Thoracic aorta (tissue), 2 donors: ENCODE results near the gene BUD13. TPM values are rescaled to one million over a fixed set of nuclear protein-coding genes. Genes with fewer than 3 reads are reported as not detected.

Experiments used
- ATAC-seq: fragments of 150-250 bp; one replicate; pipeline ENCODE4 v1.8.0; 2017; ENCODE audit warnings: low read depth; ENCODE audit not compliant: insufficient number of reproducible peaks, low FRiP score
- DNase-seq: peaks from one replicate; pipeline ENCODE4 v3.0.0-alpha.2; 2020; ENCODE audit warnings: low spot score
- H3K27ac ChIP-seq, 2 donors: fragments of 200-600 bp; sonication (generic); 1 replicate in 1 of 2; 2 replicates in 1 of 2; pipeline ENCODE4 v1.5.1; 2016; ENCODE audit warnings: mild to moderate bottlenecking in 2 of 2, moderate library complexity in 2 of 2
- H3K27me3 ChIP-seq: fragments of 200-600 bp; sonication (generic); replicated peaks from 2 replicates; pipeline ENCODE4 v1.6.0; 2016; ENCODE audit warnings: mild to moderate bottlenecking; ENCODE audit not compliant: insufficient read depth
- H3K36me3 ChIP-seq: fragments of 200-600 bp; sonication (generic); one replicate; pipeline ENCODE4 v1.5.1; 2016
- H3K4me1 ChIP-seq, 2 donors: fragments of 200-600 bp; sonication (generic); 1 replicate in 1 of 2; 2 replicates in 1 of 2; pipeline versions ENCODE4 v1.5.1 to v1.6.0; 2016; ENCODE audit warnings: low read depth in 2 of 2, mild to moderate bottlenecking in 1 of 2; ENCODE audit not compliant: control insufficient read depth in 1 of 2
- H3K4me3 ChIP-seq: fragments of 200-600 bp; sonication (generic); 2 replicates; pipeline ENCODE4 v1.5.1; 2016; ENCODE audit warnings: mild to moderate bottlenecking
- H3K9me3 ChIP-seq: fragments of 200-600 bp; sonication (generic); 2 replicates; pipeline ENCODE4 v1.5.1; 2016
- CTCF ChIP-seq: fragments of 200-600 bp; sonication (generic); IDR thresholded peaks from one replicate; pipeline ENCODE4 v1.5.1; 2019; ENCODE audit warnings: antibody characterized with exemption
- total RNA-seq, 2 donors: library from RNA; depleted of rRNA; stranded (reverse); fragments of >200 nt; gene quantifications; one replicate each; pipeline versions ENCODE4 v1.1.0 to v1.2.3, GENCODE V29; 2016

BUD13 gene
- total RNA-seq, 2 donors from 2014 or later, result 5.8 to 12.5 TPM

- Histone ChIP-seq H3K27me3 (no peaks in the 10 kb centered on the region), H3K4me3 (no peak overlapping the region), H3K36me3 (no peaks in the 10 kb centered on the region), H3K27ac (no peak overlapping the region), H3K4me1 (no peaks in the 10 kb centered on the region), H3K9me3 (no peaks in the 10 kb centered on the region)
- DNase-seq (no peak), ATAC-seq (no peak)
- no peak for TF ChIP-seq CTCF
These were observed 25.6 kb upstream of the BUD13 start for GRCh38 chr11:116798368-116798767.

GRCh38 chr11:116797816-116798215, 25.0 kb upstream of the BUD13 start:
- H3K9me3 ChIP-seq, result no peaks in the 10 kb centered on the region
- H3K36me3 ChIP-seq, result no peaks in the 10 kb centered on the region
- H3K27ac ChIP-seq, result no peak overlapping the region
- ATAC-seq, result no peak
- H3K27me3 ChIP-seq, result no peaks in the 10 kb centered on the region
- H3K4me1 ChIP-seq, result no peaks in the 10 kb centered on the region
- H3K4me3 ChIP-seq, result no peak overlapping the region
- TF ChIP-seq CTCF, result no peak
- no peak for DNase-seq

GRCh38 chr11:116796548-116796947, 23.8 kb upstream of the BUD13 start:
- ATAC-seq, result no peak
- H3K4me1 ChIP-seq, result peaks cover 0 to 1% of the 10 kb centered on the region in 2 donors

GRCh38 chr11:116794851-116795250, 22.1 kb upstream of the BUD13 start:
- ATAC-seq (no peak), DNase-seq (no peak)
- Histone ChIP-seq H3K4me1 (peaks cover 0 to 8% of the 10 kb centered on the region in 2 donors), H3K27me3 (no peaks in the 10 kb centered on the region), H3K4me3 (no peak overlapping the region), H3K27ac (no peak overlapping the region), H3K9me3 (no peaks in the 10 kb centered on the region), H3K36me3 (no peaks in the 10 kb centered on the region)
- TF ChIP-seq CTCF, result no peak

More at GRCh38 chr11:116796548-116796947, 23.8 kb upstream of the BUD13 start:
- Histone ChIP-seq H3K9me3 (no peaks in the 10 kb centered on the region), H3K27me3 (no peaks in the 10 kb centered on the region), H3K27ac (no peak overlapping the region), H3K4me3 (no peak overlapping the region), H3K36me3 (no peaks in the 10 kb centered on the region)
- DNase-seq, result no peak
- TF ChIP-seq CTCF, result no peak

GRCh38 chr11:116793772-116794097, 20.9 kb upstream of the BUD13 start:
- no peak for ATAC-seq

More at GRCh38 chr11:116793772-116794097, 20.9 kb upstream of the BUD13 start:
- no peak for TF ChIP-seq CTCF
- H3K4me1 ChIP-seq, result peaks cover 0 to 11% of the 10 kb centered on the region in 2 donors
- H3K36me3 ChIP-seq, result no peaks in the 10 kb centered on the region
- no peak overlapping the region for H3K27ac ChIP-seq
- no peak for DNase-seq
- no peaks in the 10 kb centered on the region for H3K27me3 ChIP-seq
- H3K4me3 ChIP-seq, result no peak overlapping the region
- H3K9me3 ChIP-seq, result no peaks in the 10 kb centered on the region
